Thyroid gland (tissue), 4 donors: ENCODE data around the gene STAP2. TPM values are rescaled to one million over a fixed set of nuclear protein-coding genes. Genes with fewer than 3 reads are reported as not detected.

ENCODE experiments used
- DNase-seq, 2 donors: peaks; one replicate each; pipeline ENCODE4 v3.0.0-alpha.2; 2019
- H3K27ac ChIP-seq, 3 donors: fragments of 200-600 bp; sonication (generic); 1 replicate in 2 of 3; 2 replicates in 1 of 3; pipeline ENCODE4 v1.5.1; 2016 to 2019; ENCODE audit warnings: mild to moderate bottlenecking in 1 of 3, moderate library complexity in 1 of 3
- H3K27me3 ChIP-seq: fragments of 200-600 bp; sonication (generic); one replicate; pipeline ENCODE4 v1.5.1; 2019
- H3K36me3 ChIP-seq, 2 donors: fragments of 200-600 bp; sonication (generic); one replicate each; pipeline ENCODE4 v1.5.1; 2016 to 2019
- H3K4me1 ChIP-seq, 2 donors: fragments of 200-600 bp; sonication (generic); one replicate each; pipeline ENCODE4 v1.5.1; 2017 to 2019
- H3K4me3 ChIP-seq, 3 donors: fragments of 200-600 bp; sonication (generic); replicated peaks in 1 of 3; 1 replicate in 2 of 3; 2 replicates in 1 of 3; pipeline ENCODE4 v1.5.1; 2016; ENCODE audit warnings: mild to moderate bottlenecking in 1 of 3
- H3K9me3 ChIP-seq: fragments of 200-600 bp; sonication (generic); one replicate; pipeline ENCODE4 v1.5.1; 2017
- CTCF ChIP-seq, 6 experiments: fragments of 200-600 bp in 3 of 6; fragments of 450-650 bp in 3 of 6; sonication (generic) in 3 of 6; IDR thresholded peaks; one replicate each; pipeline ENCODE4 v1.5.1; 2016 to 2019; ENCODE audit warnings: antibody characterized with exemption in 6 of 6, mild to moderate bottlenecking in 2 of 6, inconsistent platforms in 1 of 6, moderate library complexity in 1 of 6
- POLR2A ChIP-seq, 2 donors: fragments of 450-650 bp; IDR thresholded peaks; one replicate each; pipeline ENCODE4 v1.6.1; 2017; ENCODE audit warnings: antibody characterized with exemption in 2 of 2, mild to moderate bottlenecking in 2 of 2, moderate library complexity in 1 of 2
- WGBS, 2 donors: methylation state at CpG; one replicate each; pipeline ENCODE4 v1.1.5; 2017; 5-methylcytosine and 5-hydroxymethylcytosine counted together
- intact Hi-C: fragments of 100-400 bp; cut with DNase I; formaldehyde crosslinking; loops from one replicate; pipeline ENCODE4 v1.15.1; 2023
- total RNA-seq, 4 donors: library from RNA; depleted of rRNA; stranded (reverse); fragments of >200 nt; gene quantifications; one replicate each; pipeline ENCODE4 v1.2.3, GENCODE V29; 2016

STAP2 gene
- total RNA-seq, 4 donors from 2014 or later, result 12.1 to 50.6 (median 29.7) TPM

GRCh38 chr19:4322942-4323665 lies 15.5 kb downstream of the STAP2 start:
- 68 to 85% methylated on average over 23 to 30 of the region's 37 CpGs for WGBS, 2 donors
- Histone ChIP-seq H3K4me1 (peaks cover 8 to 16% of the 10 kb centered on the region in 2 donors), H3K36me3 (no peaks in the 10 kb centered on the region), H3K27ac (no peak overlapping the region), H3K9me3 (no peaks in the 10 kb centered on the region), H3K4me3 (no peak overlapping the region), H3K27me3 (no peaks in the 10 kb centered on the region)
- DNase-seq, result peak; percentile 23 to 28
- TF ChIP-seq CTCF (IDR thresholded peaks at IDR 0.05), result no peak
- TF ChIP-seq POLR2A (IDR thresholded peaks at IDR 0.05), result no peak
- intact Hi-C loops, result no loop called here

GRCh38 chr19:4320419-4320818 lies 18.2 kb downstream of the STAP2 start:
- intact Hi-C loops, result no loop called here

GRCh38 chr19:4319067-4319718 lies 19.4 kb downstream of the STAP2 start:
- DNase-seq, result no peak
- H3K27ac ChIP-seq, result no peak overlapping the region
- intact Hi-C loops, result no loop called here
- H3K9me3 ChIP-seq, result no peaks in the 10 kb centered on the region
- 96 to 100% methylated on average over 2 of the region's 2 CpGs for WGBS, 2 donors
- no peak overlapping the region for H3K4me3 ChIP-seq
- H3K4me1 ChIP-seq, result no peaks in the 10 kb centered on the region
- H3K27me3 ChIP-seq, result no peaks in the 10 kb centered on the region
- H3K36me3 ChIP-seq, result no peaks in the 10 kb centered on the region
- TF ChIP-seq CTCF (IDR thresholded peaks at IDR 0.05) (no peak), POLR2A (IDR thresholded peaks at IDR 0.05) (no peak)

More at GRCh38 chr19:4320419-4320818, 18.2 kb downstream of the STAP2 start:
- no peak for DNase-seq
- H3K27ac ChIP-seq, result no peak overlapping the region
- H3K4me1 ChIP-seq, result no peaks in the 10 kb centered on the region
- no peaks in the 10 kb centered on the region for H3K36me3 ChIP-seq
- WGBS, 2 donors, result 92 to 94% methylated on average over 2 of the region's 2 CpGs
- no peak for TF ChIP-seq CTCF (IDR thresholded peaks at IDR 0.05)
- H3K27me3 ChIP-seq, result no peaks in the 10 kb centered on the region
- H3K9me3 ChIP-seq, result no peaks in the 10 kb centered on the region
- H3K4me3 ChIP-seq, result no peak overlapping the region

GRCh38 chr19:4318460-4318859 lies 20.2 kb downstream of the STAP2 start:
- Histone ChIP-seq H3K4me3 (no peak overlapping the region), H3K27me3 (no peaks in the 10 kb centered on the region)
- intact Hi-C loops, result no loop called here

More at GRCh38 chr19:4318460-4318859, 20.2 kb downstream of the STAP2 start:
- H3K4me1 ChIP-seq, result no peaks in the 10 kb centered on the region
- no peaks in the 10 kb centered on the region for H3K9me3 ChIP-seq
- no peak for DNase-seq
- TF ChIP-seq POLR2A (IDR thresholded peaks at IDR 0.05), result no peak
- TF ChIP-seq CTCF (IDR thresholded peaks at IDR 0.05), result no peak
- H3K36me3 ChIP-seq, result no peaks in the 10 kb centered on the region
- H3K27ac ChIP-seq, result no peak overlapping the region
- 93 to 97% methylated on average over 7 of the region's 7 CpGs for WGBS, 2 donors
